ENCODE data around the gene NEDD4L. TPM values are rescaled to one million over a fixed set of nuclear protein-coding genes. Genes with fewer than 3 reads are reported as not detected.
"Not testable (repeated sequence)": the region's sequence is repeated elsewhere in the genome, so short reads cannot be mapped to it uniquely, and the experiment has no call there.

The NEDD4L gene
- total and polyA plus RNA-seq, 10 of the 15 experiments (the other 5 are each of a cell fraction or from before 2014, with no cell fraction given) = 7.4 to 24.0 (median 17.7) TPM

DNA sequence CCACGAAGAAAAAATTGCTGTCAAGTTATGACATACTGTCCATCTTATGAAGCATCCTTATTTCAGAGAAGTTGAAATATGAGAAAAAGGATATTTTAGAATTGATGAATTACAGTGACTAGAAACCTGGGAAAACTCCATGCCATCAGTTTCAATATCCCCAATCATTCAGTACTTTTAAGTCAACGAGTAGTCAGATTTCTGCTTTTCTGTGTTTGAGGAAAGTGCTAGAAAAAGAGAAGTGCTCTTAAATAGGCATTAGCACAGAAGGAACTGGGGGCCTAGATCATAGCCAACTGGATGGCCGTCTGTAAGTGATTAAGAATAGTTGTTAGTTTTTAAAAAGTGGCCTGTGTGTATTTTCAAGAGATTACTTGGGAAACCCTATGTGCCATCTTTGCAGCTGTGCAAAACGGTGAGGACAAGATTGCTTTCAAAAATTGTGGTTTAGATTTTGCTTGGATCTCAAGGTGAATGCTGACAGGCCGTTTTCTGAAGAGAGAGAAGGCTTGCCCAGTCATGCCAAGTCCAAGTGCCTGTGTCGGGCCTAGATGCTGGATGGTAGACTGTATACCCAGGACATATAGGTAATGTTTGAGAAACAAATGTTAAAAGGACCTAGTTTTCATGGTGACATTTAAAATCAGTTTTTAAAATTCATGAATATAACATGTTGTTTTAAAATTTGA is 5.1 kb downstream of the NEDD4L start:
- in situ Hi-C loops (cut with MboI) = loop anchor here (5.0 kb wide), 1 partner anchor 73 kb away; no protein-coding TSS in a partner anchor
- DNase-seq (ENCODE audit: low read depth, low spot score) (no peak), FAIRE-seq (no peak), ATAC-seq (no peak)
- Histone ChIP-seq H3K79me2 (ENCODE audit: control insufficient read depth, insufficient read depth, low read length) (peaks cover 5% of the 10 kb centered on the region), H3K36me3 (ENCODE audit: control insufficient read depth in 2 of 2, insufficient read depth in 2 of 2, low read length in 1 of 2) (no peaks in the 10 kb centered on the region), H3K27me3 (replicated peaks in 1 of 2; ENCODE audit: control insufficient read depth in 2 of 2, insufficient read depth in 2 of 2, low read length in 1 of 2) (no peaks in the 10 kb centered on the region), H4K20me1 (ENCODE audit: control insufficient read depth, insufficient read depth) (no peaks in the 10 kb centered on the region), H2AFZ (ENCODE audit: control insufficient read depth, low read depth, low read length) (no peak overlapping the region), H3K4me2 (ENCODE audit: control insufficient read depth, insufficient read depth) (no peak overlapping the region), H3K9ac (ENCODE audit: control insufficient read depth, insufficient read depth, low read length) (no peak overlapping the region), H3K27ac (ENCODE audit: control insufficient read depth, insufficient read depth) (no peak overlapping the region), H3K9me3 (replicated peaks; ENCODE audit: control insufficient read depth, insufficient read depth, low read length) (no peaks in the 10 kb centered on the region), H3K4me3 (no peak overlapping the region), H3K4me1 (ENCODE audit: control insufficient read depth, insufficient read depth, low read length) (no peaks in the 10 kb centered on the region)
- RAD21 ChIA-PET (ENCODE audit: unreplicated experiment) = interaction anchor here (1.5 to 2.2 kb wide), 2 partner anchors 51 to 73 kb away, joined by 5 to 10 read pairs; no protein-coding TSS in a partner anchor
- TF ChIP-seq, protein P1, sequence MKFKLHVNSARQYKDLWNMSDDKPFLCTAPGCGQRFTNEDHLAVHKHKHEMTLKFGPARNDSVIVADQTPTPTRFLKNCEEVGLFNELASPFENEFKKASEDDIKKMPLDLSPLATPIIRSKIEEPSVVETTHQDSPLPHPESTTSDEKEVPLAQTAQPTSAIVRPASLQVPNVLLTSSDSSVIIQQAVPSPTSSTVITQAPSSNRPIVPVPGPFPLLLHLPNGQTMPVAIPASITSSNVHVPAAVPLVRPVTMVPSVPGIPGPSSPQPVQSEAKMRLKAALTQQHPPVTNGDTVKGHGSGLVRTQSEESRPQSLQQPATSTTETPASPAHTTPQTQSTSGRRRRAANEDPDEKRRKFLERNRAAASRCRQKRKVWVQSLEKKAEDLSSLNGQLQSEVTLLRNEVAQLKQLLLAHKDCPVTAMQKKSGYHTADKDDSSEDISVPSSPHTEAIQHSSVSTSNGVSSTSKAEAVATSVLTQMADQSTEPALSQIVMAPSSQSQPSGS (IDR thresholded peaks at IDR 0.05; ENCODE audit: low read length) = no peak
- TF ChIP-seq NFYB (IDR thresholded peaks at IDR 0.05; ENCODE audit: insufficient read depth, low read depth, low read length) (no peak), MTA3 (IDR thresholded peaks at IDR 0.05; ENCODE audit: borderline replicate concordance, low read length) (no peak), MLLT1 (IDR thresholded peaks at IDR 0.05) (no peak), E2F8 (IDR thresholded peaks at IDR 0.05; ENCODE audit: low read depth, partially characterized antibody) (no peak), ESRRA (IDR thresholded peaks at IDR 0.05; ENCODE audit: low read length) (no peak), CHD2 (IDR thresholded peaks at IDR 0.05; ENCODE audit: borderline replicate concordance, low read depth, low read length) (no peak)
- CTCF ChIA-PET = interaction anchor here (6.9 kb wide), 1 partner anchor 75 kb away, joined by 117 read pairs; no protein-coding TSS in a partner anchor
- SMC1A ChIA-PET (ENCODE audit: uncharacterized antibody, unreplicated experiment) = interaction anchor here (1.1 to 7.1 kb wide), 5 partner anchors 53 to 87 kb away, joined by 4 to 55 read pairs (median 31); no protein-coding TSS in a partner anchor
- POLR2A ChIA-PET = no interaction called here
- BruUV-seq (replicated peaks) = no TSS peak
- intact Hi-C loops (cut with micrococcal nuclease; ENCODE audit: unreplicated experiment) = loop anchor here (10.0 kb wide), 2 partner anchors 276 to 414 kb away; no protein-coding TSS in a partner anchor
- WGBS (ENCODE audit: insufficient coverage, insufficient replicate concordance, low lambda C conversion rate, missing lambda C conversion rate) = 50% methylated on average over 6 of the region's 6 CpGs

DNA sequence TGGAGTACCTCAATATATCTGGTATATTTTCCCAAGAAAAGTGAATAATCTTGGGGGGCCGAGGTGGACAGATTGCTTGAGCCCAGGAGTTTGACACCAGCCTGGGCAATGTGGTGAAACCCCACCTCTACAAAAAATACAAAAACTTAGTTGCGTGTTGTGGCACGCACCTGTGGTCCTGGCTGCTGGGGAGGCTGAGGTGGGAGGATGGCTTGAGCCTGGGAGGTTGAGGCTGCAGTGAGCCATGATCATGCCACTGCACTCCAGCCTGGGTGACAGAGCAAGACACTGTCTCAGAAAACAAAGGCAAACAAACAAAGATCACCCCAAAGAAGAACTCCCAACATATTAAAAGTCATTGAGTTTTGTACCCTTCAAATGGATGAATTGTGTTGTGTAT is 6.9 kb downstream of the NEDD4L start:
- H3K27me3 ChIP-seq (replicated peaks in 1 of 2; ENCODE audit: control insufficient read depth in 2 of 2, insufficient read depth in 2 of 2, low read length in 1 of 2); H3K4me3 ChIP-seq; in situ Hi-C loops (cut with MboI); H4K20me1 ChIP-seq (ENCODE audit: control insufficient read depth, insufficient read depth); H3K9me3 ChIP-seq (replicated peaks; ENCODE audit: control insufficient read depth, insufficient read depth, low read length); H3K27ac ChIP-seq (ENCODE audit: control insufficient read depth, insufficient read depth); H3K4me1 ChIP-seq (ENCODE audit: control insufficient read depth, insufficient read depth, low read length); H3K36me3 ChIP-seq (ENCODE audit: control insufficient read depth in 2 of 2, insufficient read depth in 2 of 2, low read length in 1 of 2); BruUV-seq (replicated peaks); DNase-seq (ENCODE audit: low read depth, low spot score); H2AFZ ChIP-seq (ENCODE audit: control insufficient read depth, low read depth, low read length); H3K9ac ChIP-seq (ENCODE audit: control insufficient read depth, insufficient read depth, low read length); intact Hi-C loops (cut with micrococcal nuclease; ENCODE audit: unreplicated experiment); FAIRE-seq; ATAC-seq; H3K79me2 ChIP-seq (ENCODE audit: control insufficient read depth, insufficient read depth, low read length); H3K4me2 ChIP-seq (ENCODE audit: control insufficient read depth, insufficient read depth): not testable (repeated sequence)
- CTCF ChIA-PET = interaction anchor here (0.6 to 4.4 kb wide), 19 partner anchors 9 to 253 kb away, joined by 3 to 113 read pairs (median 9); partner anchors contain the start of gene NEDD4L
- WGBS (ENCODE audit: insufficient coverage, insufficient replicate concordance, low lambda C conversion rate, missing lambda C conversion rate) = 72% methylated on average over 3 of the region's 3 CpGs
- SMC1A ChIA-PET (ENCODE audit: uncharacterized antibody, unreplicated experiment) = interaction anchor here (0.8 to 7.1 kb wide), 14 partner anchors 8 to 92 kb away, joined by 3 to 55 read pairs (median 14); partner anchors contain the start of gene NEDD4L
- POLR2A ChIA-PET = interaction anchor here (0.9 to 2.1 kb wide), 3 partner anchors 44 to 69 kb away, joined by 3 to 6 read pairs (median 4); no protein-coding TSS in a partner anchor
- RAD21 ChIA-PET (ENCODE audit: unreplicated experiment) = interaction anchor here (1.0 to 3.1 kb wide), 10 partner anchors 18 to 130 kb away, joined by 4 to 44 read pairs (median 7); no protein-coding TSS in a partner anchor
